K562 (cell line): ENCODE data around the gene UBXN1. TPM values are rescaled to one million over a fixed set of nuclear protein-coding genes. Genes with fewer than 3 reads are reported as not detected.

ENCODE experiments used
- FUS ChIP-seq: fragments of 200-400 bp; formaldehyde crosslinking; optimal IDR thresholded peaks from 2 replicates; pipeline ENCODE3; 2017; ENCODE audit warnings: low read depth, low read length
- JUN ChIP-seq, 2 experiments: sonication (generic) in 1 of 2; formaldehyde crosslinking in 1 of 2; IDR thresholded peaks; 2 replicates each; pipeline versions ENCODE4 v1.6.1 to v1.8.0; 2012 to 2022; ENCODE audit warnings: borderline replicate concordance in 2 of 2, mild to moderate bottlenecking in 2 of 2, improper control_type of control experiment in 1 of 2, low read depth in 1 of 2, low read length in 1 of 2, missing genetic modification reagents in 1 of 2
- NKRF ChIP-seq: fragments of 450-650 bp; IDR thresholded peaks from 2 replicates; pipeline ENCODE4 v1.6.1; 2016; ENCODE audit warnings: borderline replicate concordance
- PHB ChIP-seq: fragments of 250-450 bp; sonication (Bioruptor Pico); IDR thresholded peaks from 2 replicates; pipeline ENCODE4 v1.5.0; 2021
- PHF20 ChIP-seq: fragments of 450-650 bp; IDR thresholded peaks from 2 replicates; pipeline ENCODE4 v1.6.1; 2018; ENCODE audit not compliant: partially characterized antibody
- PHTF2 ChIP-seq: fragments of 250-450 bp; sonication (Bioruptor Pico); IDR thresholded peaks from 2 replicates; pipeline ENCODE4 v1.5.0; 2021; ENCODE audit warnings: mild to moderate bottlenecking
- PML ChIP-seq: IDR thresholded peaks from 2 replicates; pipeline ENCODE4 v1.6.1; 2012; ENCODE audit warnings: low read length, inconsistent platforms
- TAF1 ChIP-seq: IDR thresholded peaks from 2 replicates; pipeline ENCODE4 v1.6.1; 2011; ENCODE audit warnings: mild to moderate bottlenecking, low read length, moderate library complexity; ENCODE audit not compliant: insufficient read depth, control insufficient read depth, severe bottlenecking; ENCODE audit errors: extremely low read depth
- WHSC1 ChIP-seq: IDR thresholded peaks from one replicate; pipeline ENCODE4 v1.6.1; 2012; ENCODE audit warnings: low read length, control low read depth, inconsistent platforms
- ZNF57 ChIP-seq: fragments of 450-650 bp; formaldehyde crosslinking; IDR thresholded peaks from 2 replicates; pipeline ENCODE4 v1.4.0; 2020; ENCODE audit warnings: mild to moderate bottlenecking, moderate library complexity
- ZNF592 ChIP-seq: fragments of 450-650 bp; IDR thresholded peaks from 2 replicates; pipeline ENCODE4 v1.6.1; 2017; ENCODE audit warnings: antibody characterized with exemption, mild to moderate bottlenecking
- ZNF609 ChIP-seq: sonication (generic); formaldehyde crosslinking; IDR thresholded peaks from 2 replicates; pipeline ENCODE4 v1.8.1; 2023; ENCODE audit warnings: missing genetic modification reagents, mild to moderate bottlenecking, borderline replicate concordance
- polyA plus RNA-seq, 8 experiments: library from polyadenylated mRNA; depleted of rRNA in 4 of 8; stranded (reverse) in 5 of 8; unstranded in 3 of 8; fragments of >200 nt; fragmentation: Nextera tagmentation in 2 of 8; fragmentation: Illumina TruSeq in 1 of 8; extraction: Ambion mirVana in 2 of 8; extraction: Trizol in 1 of 8; gene quantifications; 2 replicates each; pipeline versions ENCODE4 v1.2.1 to v1.2.3, GENCODE V29; 2011 to 2014; ENCODE audit warnings: inconsistent platforms in 1 of 8, missing spikeins in 1 of 8
- total RNA-seq, 7 experiments: library from RNA; depleted of rRNA in 6 of 7; stranded (reverse); fragments of >200 nt in 6 of 7; fragmentation: Illumina TruSeq in 2 of 7; extraction: Trizol in 2 of 7; gene quantifications; 2 replicates each; pipeline versions ENCODE4 v1.2.1 to v1.2.3, GENCODE V29; 2011 to 2021; ENCODE audit warnings: low replicate concordance in 1 of 7
- TF ChIP-seq, protein P1 (sequence below): fragments of 250-450 bp; sonication (Bioruptor Pico); IDR thresholded peaks from 2 replicates; pipeline ENCODE4 v1.4.0; 2020; ENCODE audit warnings: mild to moderate bottlenecking, moderate library complexity

Gene UBXN1
- total and polyA plus RNA-seq, 9 of the 15 experiments (the other 6 are each of a cell fraction or from before 2014, with no cell fraction given), result 4.8 to 263 (median 99.7) TPM

DNA sequence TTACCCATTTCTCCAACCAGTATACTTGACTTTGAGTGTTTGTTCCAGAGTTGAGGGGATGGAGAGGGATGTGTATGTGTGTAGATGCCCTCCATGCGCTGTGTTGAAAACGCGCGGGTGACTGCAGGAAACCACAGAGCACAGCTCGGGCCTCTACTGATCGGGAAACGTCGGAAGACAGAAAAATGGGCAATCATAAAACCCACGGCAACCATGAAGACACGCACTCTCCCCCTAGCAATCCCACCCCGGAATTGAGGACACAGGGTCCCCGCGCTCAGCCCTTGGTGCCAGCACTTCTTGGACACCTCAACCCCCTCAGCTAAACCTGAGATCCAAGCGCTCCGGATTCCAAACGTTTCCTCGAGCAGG, 7.7 kb downstream of the UBXN1 start (continued):
- TF ChIP-seq ZNF609 (CRISPR knock-in tag) (0 out of 2 replicates have a peak, but pooled peaks have one; percentile 10), PHF20 (peak; percentile 40), ZNF57 (CRISPR knock-in tag) (no peak), TAF1 (no peak), JUN (IDR thresholded peaks at IDR 0.05; ENCODE audit: borderline replicate concordance, low read depth, low read length) (no peak), JUN (CRISPR knock-in tag; IDR thresholded peaks at IDR 0.05; ENCODE audit: borderline replicate concordance) (no peak), PML (peak; percentile 52; the same call in 1 of the 2 replicates), NKRF (peak; percentile 12; the same call in 1 of the 2 replicates), FUS (no peak), PHTF2 (CRISPR knock-in tag) (0 out of 2 replicates have a peak, but pooled peaks have one; percentile 34), ZNF592 (peak; percentile 40; the same call in 1 of the 2 replicates), WHSC1 (no peak), PHB (CRISPR knock-in tag) (peak; percentile 62; the same call in 1 of the 2 replicates)
- TF ChIP-seq, protein P1, sequence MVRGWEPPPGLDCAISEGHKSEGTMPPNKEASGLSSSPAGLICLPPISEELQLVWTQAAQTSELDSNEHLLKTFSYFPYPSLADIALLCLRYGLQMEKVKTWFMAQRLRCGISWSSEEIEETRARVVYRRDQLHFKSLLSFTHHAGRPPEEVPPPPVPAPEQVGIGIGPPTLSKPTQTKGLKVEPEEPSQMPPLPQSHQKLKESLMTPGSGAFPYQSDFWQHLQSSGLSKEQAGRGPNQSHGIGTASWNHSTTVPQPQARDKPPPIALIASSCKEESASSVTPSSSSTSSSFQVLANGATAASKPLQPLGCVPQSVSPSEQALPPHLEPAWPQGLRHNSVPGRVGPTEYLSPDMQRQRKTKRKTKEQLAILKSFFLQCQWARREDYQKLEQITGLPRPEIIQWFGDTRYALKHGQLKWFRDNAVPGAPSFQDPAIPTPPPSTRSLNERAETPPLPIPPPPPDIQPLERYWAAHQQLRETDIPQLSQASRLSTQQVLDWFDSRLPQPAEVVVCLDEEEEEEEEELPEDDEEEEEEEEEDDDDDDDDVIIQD (CRISPR knock-in tag), result no peak
